Thyroid gland (tissue), 4 donors: ENCODE results near the gene PRKCH.

ENCODE experiments used
- CTCF ChIP-seq, 6 experiments: fragments of 200-600 bp in 3 of 6; fragments of 450-650 bp in 3 of 6; sonication (generic) in 3 of 6; IDR thresholded peaks; one replicate each; pipeline ENCODE4 v1.5.1; 2016 to 2019; ENCODE audit warnings: antibody characterized with exemption in 6 of 6, mild to moderate bottlenecking in 2 of 6, inconsistent platforms in 1 of 6, moderate library complexity in 1 of 6
- POLR2A ChIP-seq, 2 donors: fragments of 450-650 bp; IDR thresholded peaks; one replicate each; pipeline ENCODE4 v1.6.1; 2017; ENCODE audit warnings: antibody characterized with exemption in 2 of 2, mild to moderate bottlenecking in 2 of 2, moderate library complexity in 1 of 2

GRCh38 chr14:61408498-61408897 is 87.1 kb downstream of the PRKCH start:
- TF ChIP-seq CTCF (IDR thresholded peaks at IDR 0.05) (no peak), POLR2A (IDR thresholded peaks at IDR 0.05) (no peak)
